PC-3 (cell line): ENCODE results near the gene ASF1B. TPM values are rescaled to one million over a fixed set of nuclear protein-coding genes. Genes with fewer than 3 reads are reported as not detected.

Experiments
- ATAC-seq: fragments of 200-7000 bp; cut with Tn5 transposase; 2 replicates; pipeline ENCODE4 v1.9.1; 2020; ENCODE audit warnings: mild to moderate bottlenecking, moderate library complexity
- BruUV-seq: library from RNA; stranded (reverse); fragments of 400-500 nt; replicated peaks from 2 replicates; lab custom pipeline; 2021; lab: Mats Ljungman, UMichigan
- CTCF ChIA-PET: fragments of 300-600 bp; sonication (Branson Sonifier 250); formaldehyde crosslinking; loops from one replicate; lab custom pipeline; 2022; ENCODE audit warnings: antibody characterized with exemption; lab: Charles Lee
- POLR2A ChIA-PET: fragments of 300-600 bp; sonication (Branson Sonifier 250); formaldehyde crosslinking; loops from one replicate; lab custom pipeline; 2022; ENCODE audit warnings: antibody characterized with exemption; ENCODE audit not compliant: unreplicated experiment; lab: Charles Lee
- DNase-seq: peaks from one replicate; pipeline ENCODE4 v3.0.0-alpha.2; 2015
- H2AFZ ChIP-seq: fragments of 300-600 bp; sonication (generic); 2 replicates; pipeline ENCODE4 v1.6.0; 2016; ENCODE audit warnings: antibody characterized with exemption, low read length
- H3F3A ChIP-seq: fragments of 300-600 bp; sonication (generic); one replicate; pipeline ENCODE4 v1.6.0; 2017; ENCODE audit warnings: antibody characterized with exemption, low read length, control low read depth, mild to moderate bottlenecking; ENCODE audit not compliant: unreplicated experiment
- H3K27ac ChIP-seq: fragments of 300-600 bp; sonication (generic); 2 replicates; pipeline ENCODE4 v1.5.1; 2016; ENCODE audit warnings: mild to moderate bottlenecking, low read length
- H3K27me3 ChIP-seq: fragments of 300-600 bp; sonication (generic); 2 replicates; pipeline ENCODE4 v1.6.1; 2016; ENCODE audit warnings: low read length, mixed read lengths
- H3K36me3 ChIP-seq: fragments of 300-600 bp; sonication (generic); 2 replicates; pipeline ENCODE4 v1.6.1; 2016; ENCODE audit warnings: low read depth, mixed run types, low read length, mixed read lengths
- H3K4me1 ChIP-seq: fragments of 300-600 bp; sonication (generic); 2 replicates; pipeline ENCODE4 v1.5.1; 2016; ENCODE audit warnings: low read length; ENCODE audit not compliant: insufficient read depth
- H3K4me2 ChIP-seq: fragments of 300-600 bp; sonication (generic); 2 replicates; pipeline ENCODE4 v1.6.0; 2016; ENCODE audit warnings: low read length
- H3K4me3 ChIP-seq: fragments of 300-600 bp; sonication (generic); 2 replicates; pipeline ENCODE4 v1.5.1; 2016; ENCODE audit warnings: mild to moderate bottlenecking, low read length, mixed read lengths
- H3K79me2 ChIP-seq: fragments of 300-600 bp; sonication (generic); 2 replicates; pipeline ENCODE4 v1.6.1; 2017; ENCODE audit warnings: low read length, mixed read lengths
- H3K9ac ChIP-seq: fragments of 300-600 bp; sonication (generic); 2 replicates; pipeline ENCODE4 v1.6.0; 2016; ENCODE audit warnings: mild to moderate bottlenecking, low read length
- H3K9me2 ChIP-seq: fragments of 300-600 bp; sonication (generic); replicated peaks from 2 replicates; pipeline ENCODE4 v1.6.1; 2016; ENCODE audit warnings: mixed run types, low read length, mixed read lengths
- H3K9me3 ChIP-seq: fragments of 300-600 bp; sonication (generic); 2 replicates; pipeline ENCODE4 v1.6.1; 2016; ENCODE audit warnings: low read length, mixed read lengths
- H4K20me1 ChIP-seq: fragments of 300-600 bp; sonication (generic); 2 replicates; pipeline ENCODE4 v1.6.1; 2016; ENCODE audit warnings: low read length, mixed read lengths
- EZH2 ChIP-seq: fragments of 300-600 bp; sonication (generic); IDR thresholded peaks from one replicate; pipeline ENCODE4 v1.6.1; 2017; ENCODE audit warnings: antibody characterized with exemption, mild to moderate bottlenecking, low read length; ENCODE audit not compliant: unreplicated experiment
- EZH2phosphoT487 ChIP-seq: fragments of 300-600 bp; sonication (generic); IDR thresholded peaks from 2 replicates; pipeline ENCODE4 v1.6.1; 2018; ENCODE audit warnings: mild to moderate bottlenecking, antibody characterized with exemption, low read length, borderline replicate concordance
- intact Hi-C: fragments of 100-400 bp; cut with micrococcal nuclease; formaldehyde crosslinking; loops from 2 replicates; pipeline ENCODE4 v1.9.0; 2023
- total RNA-seq: library from RNA; depleted of rRNA; stranded (reverse); fragments of >200 nt; gene quantifications from 2 replicates; pipeline ENCODE4 v1.2.3, GENCODE V29; 2014
- TF ChIP-seq, protein P1 (sequence below): fragments of 300-600 bp; sonication (generic); conservative IDR thresholded peaks from 2 replicates; pipeline ENCODE4 v1.5.1; 2017; ENCODE audit warnings: antibody characterized with exemption, low read depth, mild to moderate bottlenecking, low read length

Gene ASF1B
- total RNA-seq, 1 experiment from 2014 or later: 84.7 TPM

DNA sequence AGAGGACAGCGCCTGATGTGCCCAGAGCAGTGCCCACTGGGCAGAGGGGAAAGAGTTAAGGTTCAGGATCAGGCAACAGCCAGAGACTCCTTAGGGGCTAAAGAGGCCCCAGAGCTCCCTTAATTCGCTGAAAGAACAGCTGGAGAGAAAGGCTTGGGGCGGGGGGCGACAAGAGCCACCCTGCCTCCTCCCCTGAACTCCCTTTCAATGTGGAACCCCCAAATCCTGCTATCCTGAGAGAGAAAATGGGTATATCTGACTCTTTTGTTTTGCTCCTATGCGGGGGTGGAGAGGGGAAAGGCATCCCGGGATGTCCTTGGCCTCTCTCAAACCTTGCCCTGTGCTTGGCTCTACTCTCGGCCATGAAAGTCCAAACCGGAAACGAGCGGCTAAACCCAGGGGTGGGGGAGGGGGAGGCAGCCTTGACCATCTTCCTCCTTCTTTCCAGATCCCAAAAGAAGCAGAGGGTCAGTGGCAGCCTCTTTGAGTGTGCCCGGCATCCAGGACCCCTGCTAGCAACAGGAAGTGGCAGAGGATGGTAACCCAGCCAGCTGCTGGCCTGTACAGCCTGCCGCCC is 23.5 kb downstream of the ASF1B start:
- Histone ChIP-seq H3K4me2 (no peak overlapping the region), H3K4me1 (peaks cover 10% of the 10 kb centered on the region), H3K27me3 (no peaks in the 10 kb centered on the region), H3F3A (no peaks in the 10 kb centered on the region), H3K27ac (no peak overlapping the region), H3K4me3 (no peak overlapping the region), H3K79me2 (peaks cover 36% of the 10 kb centered on the region), H3K36me3 (no peaks in the 10 kb centered on the region), H4K20me1 (no peaks in the 10 kb centered on the region), H3K9me3 (no peaks in the 10 kb centered on the region), H3K9ac (no peak overlapping the region), H3K9me2 (no peaks in the 10 kb centered on the region), H2AFZ (no peak overlapping the region)
- no peak for DNase-seq
- ATAC-seq: no peak
- TF ChIP-seq EZH2phosphoT487: no peak
- no peak for TF ChIP-seq EZH2
- POLR2A ChIA-PET: no interaction called here
- intact Hi-C loops: no loop called here
- BruUV-seq: no TSS peak
- CTCF ChIA-PET: no interaction called here

DNA sequence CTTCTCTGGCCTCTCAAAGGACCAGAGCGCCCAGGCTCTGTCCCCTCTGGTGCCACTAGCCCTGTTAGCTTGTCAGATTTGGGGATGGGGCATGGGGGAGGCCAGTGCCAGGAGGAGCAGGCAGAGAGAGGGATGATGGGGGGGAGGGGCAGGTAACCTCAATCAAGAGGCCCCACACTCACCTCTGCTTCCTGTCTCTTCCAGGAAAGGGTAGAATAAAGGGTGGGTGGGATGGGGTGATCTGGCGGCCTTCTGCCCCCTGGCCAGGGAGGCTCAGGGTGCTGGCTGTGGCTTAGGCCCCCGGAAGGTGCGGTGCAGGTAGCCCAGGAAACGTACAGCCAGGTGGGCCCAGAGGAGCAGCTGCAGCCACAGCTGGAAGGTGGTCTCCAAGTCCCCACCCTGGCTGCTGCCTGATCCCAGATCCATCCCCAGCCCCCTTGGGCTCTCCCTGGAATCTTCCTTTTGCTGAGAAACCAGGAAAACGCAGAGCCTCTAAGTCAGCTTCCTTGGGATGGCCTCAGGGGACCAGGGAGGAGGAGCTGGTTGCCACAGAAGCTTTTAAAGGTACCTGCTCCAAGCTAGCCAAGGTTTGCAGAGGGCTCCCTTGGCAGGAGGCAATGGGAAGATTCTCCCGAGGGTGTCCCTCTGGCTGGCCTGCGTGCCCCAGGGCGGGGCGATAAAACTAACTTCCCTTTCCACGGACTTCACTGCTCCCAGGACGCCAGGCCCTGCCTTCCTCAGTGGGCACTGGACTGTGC is 24.2 kb downstream of the ASF1B start:
- POLR2A ChIA-PET: no interaction called here
- ATAC-seq (no peak), DNase-seq (no peak)
- Histone ChIP-seq H3K4me3 (no peak overlapping the region), H3K27me3 (no peaks in the 10 kb centered on the region), H2AFZ (no peak overlapping the region), H3F3A (no peaks in the 10 kb centered on the region), H3K9ac (no peak overlapping the region), H3K79me2 (peaks cover 34% of the 10 kb centered on the region), H4K20me1 (no peaks in the 10 kb centered on the region), H3K4me1 (peaks cover 10% of the 10 kb centered on the region), H3K27ac (no peak overlapping the region), H3K9me3 (no peaks in the 10 kb centered on the region), H3K4me2 (no peak overlapping the region), H3K36me3 (no peaks in the 10 kb centered on the region), H3K9me2 (no peaks in the 10 kb centered on the region)
- CTCF ChIA-PET: no interaction called here
- TF ChIP-seq, protein P1, sequence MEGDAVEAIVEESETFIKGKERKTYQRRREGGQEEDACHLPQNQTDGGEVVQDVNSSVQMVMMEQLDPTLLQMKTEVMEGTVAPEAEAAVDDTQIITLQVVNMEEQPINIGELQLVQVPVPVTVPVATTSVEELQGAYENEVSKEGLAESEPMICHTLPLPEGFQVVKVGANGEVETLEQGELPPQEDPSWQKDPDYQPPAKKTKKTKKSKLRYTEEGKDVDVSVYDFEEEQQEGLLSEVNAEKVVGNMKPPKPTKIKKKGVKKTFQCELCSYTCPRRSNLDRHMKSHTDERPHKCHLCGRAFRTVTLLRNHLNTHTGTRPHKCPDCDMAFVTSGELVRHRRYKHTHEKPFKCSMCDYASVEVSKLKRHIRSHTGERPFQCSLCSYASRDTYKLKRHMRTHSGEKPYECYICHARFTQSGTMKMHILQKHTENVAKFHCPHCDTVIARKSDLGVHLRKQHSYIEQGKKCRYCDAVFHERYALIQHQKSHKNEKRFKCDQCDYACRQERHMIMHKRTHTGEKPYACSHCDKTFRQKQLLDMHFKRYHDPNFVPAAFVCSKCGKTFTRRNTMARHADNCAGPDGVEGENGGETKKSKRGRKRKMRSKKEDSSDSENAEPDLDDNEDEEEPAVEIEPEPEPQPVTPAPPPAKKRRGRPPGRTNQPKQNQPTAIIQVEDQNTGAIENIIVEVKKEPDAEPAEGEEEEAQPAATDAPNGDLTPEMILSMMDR: no peak
- TF ChIP-seq EZH2phosphoT487: no peak
- TF ChIP-seq EZH2: no peak
- intact Hi-C loops: no loop called here
- no TSS peak for BruUV-seq

DNA sequence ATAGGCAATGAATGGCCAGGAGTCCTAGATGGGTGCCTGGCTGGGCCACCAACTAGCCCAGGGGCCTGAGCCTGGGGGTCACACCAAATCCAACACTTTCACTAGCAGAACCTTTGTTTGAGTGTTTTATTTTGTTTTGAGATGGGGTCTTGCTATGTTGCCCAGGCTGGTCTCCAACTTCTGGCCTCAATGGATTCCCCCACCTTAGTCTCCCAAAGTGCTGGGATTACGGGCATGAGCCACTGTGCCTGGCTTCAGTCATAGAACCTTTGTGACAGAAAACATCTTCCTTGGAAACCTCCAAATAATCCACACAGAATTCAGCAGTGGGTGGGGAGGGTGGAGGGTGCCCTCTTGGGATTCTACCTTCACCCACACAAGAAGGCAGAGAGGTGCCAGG is 24.9 kb downstream of the ASF1B start:
- no TSS peak for BruUV-seq
- H3K36me3 ChIP-seq: no peaks in the 10 kb centered on the region
- ATAC-seq (no peak), DNase-seq (no peak)
- peaks cover 7% of the 10 kb centered on the region for H3K4me1 ChIP-seq
- H2AFZ ChIP-seq: no peak overlapping the region
- no peak overlapping the region for H3K4me3 ChIP-seq
- H3K4me2 ChIP-seq: no peak overlapping the region
- intact Hi-C loops: no loop called here
- no peak overlapping the region for H3K9ac ChIP-seq
- ChIA-PET CTCF (no interaction called here), POLR2A (no interaction called here)
- H3K9me2 ChIP-seq: no peaks in the 10 kb centered on the region
- H3K9me3 ChIP-seq: no peaks in the 10 kb centered on the region
- no peaks in the 10 kb centered on the region for H3K27me3 ChIP-seq
- H3K27ac ChIP-seq: no peak overlapping the region
- TF ChIP-seq EZH2phosphoT487 (no peak), EZH2 (no peak)
- TF ChIP-seq, protein P1: no peak
- H4K20me1 ChIP-seq: no peaks in the 10 kb centered on the region
- no peaks in the 10 kb centered on the region for H3F3A ChIP-seq
- H3K79me2 ChIP-seq: peaks cover 27% of the 10 kb centered on the region
